K562 (cell line): ENCODE data around the gene CPT1B. TPM values are rescaled to one million over a fixed set of nuclear protein-coding genes. Genes with fewer than 3 reads are reported as not detected.
A peak's percentile ranks its signal among the peaks of the same experiment; 100 is the strongest.
"Not testable (repeated sequence)": the region's sequence is repeated elsewhere in the genome, so short reads cannot be mapped to it uniquely, and the experiment has no call there.

Source experiments
- CBFA2T2 ChIP-seq: fragments of 450-650 bp; conservative IDR thresholded peaks from 2 replicates; pipeline ENCODE4 v1.6.1; 2017; ENCODE audit warnings: mild to moderate bottlenecking
- EP400 ChIP-seq: fragments of 450-650 bp; IDR thresholded peaks from 2 replicates; pipeline ENCODE4 v1.6.1; 2017; ENCODE audit warnings: antibody characterized with exemption, mild to moderate bottlenecking, moderate library complexity
- GTF2E2 ChIP-seq: fragments of 200-800 bp; sonication (Bioruptor generic); IDR thresholded peaks from 2 replicates; pipeline ENCODE4 v1.6.1; 2016; ENCODE audit warnings: missing genetic modification characterization, missing compliant biosample characterization
- KLF6 ChIP-seq: fragments of 250-450 bp; sonication (Bioruptor Pico); IDR thresholded peaks from 2 replicates; pipeline ENCODE4 v1.4.0; 2020; ENCODE audit warnings: mild to moderate bottlenecking, moderate library complexity, borderline replicate concordance
- LEF1 ChIP-seq: fragments of 450-650 bp; IDR thresholded peaks from 2 replicates; pipeline ENCODE4 v1.6.1; 2016; ENCODE audit warnings: mild to moderate bottlenecking
- MAFG ChIP-seq: fragments of 450-650 bp; conservative IDR thresholded peaks from 2 replicates; pipeline ENCODE4 v1.6.1; 2016; ENCODE audit warnings: missing genetic modification characterization, missing compliant biosample characterization
- MECOM ChIP-seq: fragments of 250-450 bp; sonication (Bioruptor Pico); IDR thresholded peaks from 2 replicates; pipeline ENCODE4 v1.8.0; 2022; ENCODE audit warnings: inconsistent platforms
- TOE1 ChIP-seq, 2 experiments: fragments of 450-650 bp in 1 of 2; sonication (generic) in 1 of 2; formaldehyde crosslinking in 1 of 2; IDR thresholded peaks; 2 replicates each; pipeline versions ENCODE4 v1.7.1 to v1.8.0; 2016 to 2022; ENCODE audit warnings: borderline replicate concordance in 2 of 2, mild to moderate bottlenecking in 2 of 2, antibody characterized with exemption in 1 of 2, inconsistent platforms in 1 of 2, low read depth in 1 of 2, missing genetic modification reagents in 1 of 2, moderate library complexity in 1 of 2
- polyA plus RNA-seq, 8 experiments: library from polyadenylated mRNA; depleted of rRNA in 4 of 8; stranded (reverse) in 5 of 8; unstranded in 3 of 8; fragments of >200 nt; fragmentation: Nextera tagmentation in 2 of 8; fragmentation: Illumina TruSeq in 1 of 8; extraction: Ambion mirVana in 2 of 8; extraction: Trizol in 1 of 8; gene quantifications; 2 replicates each; pipeline versions ENCODE4 v1.2.1 to v1.2.3, GENCODE V29; 2011 to 2014; ENCODE audit warnings: inconsistent platforms in 1 of 8, missing spikeins in 1 of 8
- total RNA-seq, 7 experiments: library from RNA; depleted of rRNA in 6 of 7; stranded (reverse); fragments of >200 nt in 6 of 7; fragmentation: Illumina TruSeq in 2 of 7; extraction: Trizol in 2 of 7; gene quantifications; 2 replicates each; pipeline versions ENCODE4 v1.2.1 to v1.2.3, GENCODE V29; 2011 to 2021; ENCODE audit warnings: low replicate concordance in 1 of 7
- TF ChIP-seq, protein P1 (sequence below): fragments of 450-650 bp; IDR thresholded peaks from 2 replicates; pipeline ENCODE4 v1.6.1; 2016; ENCODE audit warnings: mild to moderate bottlenecking, moderate library complexity
- TF ChIP-seq, protein P2 (sequence below): fragments of 450-650 bp; IDR thresholded peaks from 2 replicates; pipeline ENCODE4 v1.6.1; 2017; ENCODE audit warnings: antibody characterized with exemption, mild to moderate bottlenecking

CPT1B gene
- total and polyA plus RNA-seq, 9 of the 15 experiments (the other 6 are each of a cell fraction or from before 2014, with no cell fraction given), result 0.35 to 6.1 (median 2.6) TPM

DNA sequence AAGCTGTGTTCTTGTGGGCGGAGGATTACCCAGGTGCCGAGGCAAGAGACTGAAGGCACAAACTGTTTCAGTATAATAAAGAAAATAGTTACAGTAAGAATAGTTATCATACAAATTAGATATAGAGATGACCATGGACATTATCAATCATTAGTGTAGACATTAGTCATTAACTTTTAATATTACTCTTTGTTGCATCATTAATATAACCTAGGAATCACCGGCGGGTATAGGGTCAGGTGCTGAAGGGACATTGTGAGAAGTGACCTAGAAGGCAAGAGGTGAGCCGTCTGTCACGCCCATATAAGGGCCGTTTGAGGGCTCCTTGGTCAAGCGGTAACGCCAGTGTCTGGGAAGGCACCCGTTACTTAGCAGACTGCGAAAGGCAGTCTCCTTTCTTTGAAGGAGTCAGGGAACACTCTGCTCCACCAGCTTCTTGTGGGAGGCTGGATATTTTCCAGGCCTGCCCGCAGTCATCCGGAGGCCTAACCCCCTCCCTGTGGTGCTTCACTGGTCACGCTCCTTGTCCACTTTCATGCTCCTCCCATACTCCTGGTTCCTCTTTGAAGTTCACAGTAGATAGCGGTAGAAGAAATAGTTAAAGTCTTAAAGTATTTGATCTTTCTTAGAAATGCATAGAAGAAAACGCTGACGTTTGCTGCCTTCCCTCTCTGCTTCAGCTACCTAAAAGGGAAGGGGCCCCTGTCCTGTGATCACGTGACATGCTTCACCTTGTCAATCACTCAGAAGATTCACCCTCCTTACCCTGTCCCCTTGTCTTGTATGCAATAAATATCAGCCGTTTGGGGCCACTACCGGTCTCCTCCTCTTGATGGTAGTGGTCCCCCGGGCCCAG is 44.1 kb downstream of the CPT1B start (continued):
- TF ChIP-seq CBFA2T2, result peak; percentile 82
- TF ChIP-seq, protein P1, sequence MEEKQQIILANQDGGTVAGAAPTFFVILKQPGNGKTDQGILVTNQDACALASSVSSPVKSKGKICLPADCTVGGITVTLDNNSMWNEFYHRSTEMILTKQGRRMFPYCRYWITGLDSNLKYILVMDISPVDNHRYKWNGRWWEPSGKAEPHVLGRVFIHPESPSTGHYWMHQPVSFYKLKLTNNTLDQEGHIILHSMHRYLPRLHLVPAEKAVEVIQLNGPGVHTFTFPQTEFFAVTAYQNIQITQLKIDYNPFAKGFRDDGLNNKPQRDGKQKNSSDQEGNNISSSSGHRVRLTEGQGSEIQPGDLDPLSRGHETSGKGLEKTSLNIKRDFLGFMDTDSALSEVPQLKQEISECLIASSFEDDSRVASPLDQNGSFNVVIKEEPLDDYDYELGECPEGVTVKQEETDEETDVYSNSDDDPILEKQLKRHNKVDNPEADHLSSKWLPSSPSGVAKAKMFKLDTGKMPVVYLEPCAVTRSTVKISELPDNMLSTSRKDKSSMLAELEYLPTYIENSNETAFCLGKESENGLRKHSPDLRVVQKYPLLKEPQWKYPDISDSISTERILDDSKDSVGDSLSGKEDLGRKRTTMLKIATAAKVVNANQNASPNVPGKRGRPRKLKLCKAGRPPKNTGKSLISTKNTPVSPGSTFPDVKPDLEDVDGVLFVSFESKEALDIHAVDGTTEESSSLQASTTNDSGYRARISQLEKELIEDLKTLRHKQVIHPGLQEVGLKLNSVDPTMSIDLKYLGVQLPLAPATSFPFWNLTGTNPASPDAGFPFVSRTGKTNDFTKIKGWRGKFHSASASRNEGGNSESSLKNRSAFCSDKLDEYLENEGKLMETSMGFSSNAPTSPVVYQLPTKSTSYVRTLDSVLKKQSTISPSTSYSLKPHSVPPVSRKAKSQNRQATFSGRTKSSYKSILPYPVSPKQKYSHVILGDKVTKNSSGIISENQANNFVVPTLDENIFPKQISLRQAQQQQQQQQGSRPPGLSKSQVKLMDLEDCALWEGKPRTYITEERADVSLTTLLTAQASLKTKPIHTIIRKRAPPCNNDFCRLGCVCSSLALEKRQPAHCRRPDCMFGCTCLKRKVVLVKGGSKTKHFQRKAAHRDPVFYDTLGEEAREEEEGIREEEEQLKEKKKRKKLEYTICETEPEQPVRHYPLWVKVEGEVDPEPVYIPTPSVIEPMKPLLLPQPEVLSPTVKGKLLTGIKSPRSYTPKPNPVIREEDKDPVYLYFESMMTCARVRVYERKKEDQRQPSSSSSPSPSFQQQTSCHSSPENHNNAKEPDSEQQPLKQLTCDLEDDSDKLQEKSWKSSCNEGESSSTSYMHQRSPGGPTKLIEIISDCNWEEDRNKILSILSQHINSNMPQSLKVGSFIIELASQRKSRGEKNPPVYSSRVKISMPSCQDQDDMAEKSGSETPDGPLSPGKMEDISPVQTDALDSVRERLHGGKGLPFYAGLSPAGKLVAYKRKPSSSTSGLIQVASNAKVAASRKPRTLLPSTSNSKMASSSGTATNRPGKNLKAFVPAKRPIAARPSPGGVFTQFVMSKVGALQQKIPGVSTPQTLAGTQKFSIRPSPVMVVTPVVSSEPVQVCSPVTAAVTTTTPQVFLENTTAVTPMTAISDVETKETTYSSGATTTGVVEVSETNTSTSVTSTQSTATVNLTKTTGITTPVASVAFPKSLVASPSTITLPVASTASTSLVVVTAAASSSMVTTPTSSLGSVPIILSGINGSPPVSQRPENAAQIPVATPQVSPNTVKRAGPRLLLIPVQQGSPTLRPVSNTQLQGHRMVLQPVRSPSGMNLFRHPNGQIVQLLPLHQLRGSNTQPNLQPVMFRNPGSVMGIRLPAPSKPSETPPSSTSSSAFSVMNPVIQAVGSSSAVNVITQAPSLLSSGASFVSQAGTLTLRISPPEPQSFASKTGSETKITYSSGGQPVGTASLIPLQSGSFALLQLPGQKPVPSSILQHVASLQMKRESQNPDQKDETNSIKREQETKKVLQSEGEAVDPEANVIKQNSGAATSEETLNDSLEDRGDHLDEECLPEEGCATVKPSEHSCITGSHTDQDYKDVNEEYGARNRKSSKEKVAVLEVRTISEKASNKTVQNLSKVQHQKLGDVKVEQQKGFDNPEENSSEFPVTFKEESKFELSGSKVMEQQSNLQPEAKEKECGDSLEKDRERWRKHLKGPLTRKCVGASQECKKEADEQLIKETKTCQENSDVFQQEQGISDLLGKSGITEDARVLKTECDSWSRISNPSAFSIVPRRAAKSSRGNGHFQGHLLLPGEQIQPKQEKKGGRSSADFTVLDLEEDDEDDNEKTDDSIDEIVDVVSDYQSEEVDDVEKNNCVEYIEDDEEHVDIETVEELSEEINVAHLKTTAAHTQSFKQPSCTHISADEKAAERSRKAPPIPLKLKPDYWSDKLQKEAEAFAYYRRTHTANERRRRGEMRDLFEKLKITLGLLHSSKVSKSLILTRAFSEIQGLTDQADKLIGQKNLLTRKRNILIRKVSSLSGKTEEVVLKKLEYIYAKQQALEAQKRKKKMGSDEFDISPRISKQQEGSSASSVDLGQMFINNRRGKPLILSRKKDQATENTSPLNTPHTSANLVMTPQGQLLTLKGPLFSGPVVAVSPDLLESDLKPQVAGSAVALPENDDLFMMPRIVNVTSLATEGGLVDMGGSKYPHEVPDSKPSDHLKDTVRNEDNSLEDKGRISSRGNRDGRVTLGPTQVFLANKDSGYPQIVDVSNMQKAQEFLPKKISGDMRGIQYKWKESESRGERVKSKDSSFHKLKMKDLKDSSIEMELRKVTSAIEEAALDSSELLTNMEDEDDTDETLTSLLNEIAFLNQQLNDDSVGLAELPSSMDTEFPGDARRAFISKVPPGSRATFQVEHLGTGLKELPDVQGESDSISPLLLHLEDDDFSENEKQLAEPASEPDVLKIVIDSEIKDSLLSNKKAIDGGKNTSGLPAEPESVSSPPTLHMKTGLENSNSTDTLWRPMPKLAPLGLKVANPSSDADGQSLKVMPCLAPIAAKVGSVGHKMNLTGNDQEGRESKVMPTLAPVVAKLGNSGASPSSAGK, result peak; percentile 30
- 0 out of 2 replicates have a peak, but pooled peaks have one; percentile 17 for TF ChIP-seq KLF6 (CRISPR knock-in tag)
- TF ChIP-seq MECOM, result peak; percentile 75
- TF ChIP-seq EP400, result 0 out of 2 replicates have a peak, but pooled peaks have one; percentile 18
- peak; percentile 98 for TF ChIP-seq TOE1 (IDR thresholded peaks at IDR 0.05; ENCODE audit: borderline replicate concordance)
- TF ChIP-seq TOE1 (CRISPR knock-in tag; IDR thresholded peaks at IDR 0.05; ENCODE audit: borderline replicate concordance, low read depth), result not testable (repeated sequence)
- TF ChIP-seq GTF2E2 (tag), result 0 out of 2 replicates have a peak, but pooled peaks have one; percentile 48
- peak; percentile 62 for TF ChIP-seq LEF1
- peak; percentile 42; the same call in 1 of the 2 replicates for TF ChIP-seq MAFG (tag)
- TF ChIP-seq, protein P2, sequence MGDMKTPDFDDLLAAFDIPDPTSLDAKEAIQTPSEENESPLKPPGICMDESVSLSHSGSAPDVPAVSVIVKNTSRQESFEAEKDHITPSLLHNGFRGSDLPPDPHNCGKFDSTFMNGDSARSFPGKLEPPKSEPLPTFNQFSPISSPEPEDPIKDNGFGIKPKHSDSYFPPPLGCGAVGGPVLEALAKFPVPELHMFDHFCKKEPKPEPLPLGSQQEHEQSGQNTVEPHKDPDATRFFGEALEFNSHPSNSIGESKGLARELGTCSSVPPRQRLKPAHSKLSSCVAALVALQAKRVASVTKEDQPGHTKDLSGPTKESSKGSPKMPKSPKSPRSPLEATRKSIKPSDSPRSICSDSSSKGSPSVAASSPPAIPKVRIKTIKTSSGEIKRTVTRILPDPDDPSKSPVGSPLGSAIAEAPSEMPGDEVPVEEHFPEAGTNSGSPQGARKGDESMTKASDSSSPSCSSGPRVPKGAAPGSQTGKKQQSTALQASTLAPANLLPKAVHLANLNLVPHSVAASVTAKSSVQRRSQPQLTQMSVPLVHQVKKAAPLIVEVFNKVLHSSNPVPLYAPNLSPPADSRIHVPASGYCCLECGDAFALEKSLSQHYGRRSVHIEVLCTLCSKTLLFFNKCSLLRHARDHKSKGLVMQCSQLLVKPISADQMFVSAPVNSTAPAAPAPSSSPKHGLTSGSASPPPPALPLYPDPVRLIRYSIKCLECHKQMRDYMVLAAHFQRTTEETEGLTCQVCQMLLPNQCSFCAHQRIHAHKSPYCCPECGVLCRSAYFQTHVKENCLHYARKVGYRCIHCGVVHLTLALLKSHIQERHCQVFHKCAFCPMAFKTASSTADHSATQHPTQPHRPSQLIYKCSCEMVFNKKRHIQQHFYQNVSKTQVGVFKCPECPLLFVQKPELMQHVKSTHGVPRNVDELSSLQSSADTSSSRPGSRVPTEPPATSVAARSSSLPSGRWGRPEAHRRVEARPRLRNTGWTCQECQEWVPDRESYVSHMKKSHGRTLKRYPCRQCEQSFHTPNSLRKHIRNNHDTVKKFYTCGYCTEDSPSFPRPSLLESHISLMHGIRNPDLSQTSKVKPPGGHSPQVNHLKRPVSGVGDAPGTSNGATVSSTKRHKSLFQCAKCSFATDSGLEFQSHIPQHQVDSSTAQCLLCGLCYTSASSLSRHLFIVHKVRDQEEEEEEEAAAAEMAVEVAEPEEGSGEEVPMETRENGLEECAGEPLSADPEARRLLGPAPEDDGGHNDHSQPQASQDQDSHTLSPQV, result peak; percentile 45; the same call in 1 of the 2 replicates
